SW 1271 (cell line): ENCODE data around the gene KRT83.

ENCODE experiments used
- DNase-seq, 2 experiments: peaks; one replicate each; lab custom pipeline; 2025; lab: John Stamatoyannopoulos, UW

Gene KRT83

GRCh38 chr12:52320784-52321400 lies at the start of gene KRT83:
Gene KRT83, minus strand, starts transcription at chr12:52321398. Its CDS starts 63 bp downstream, at chr12:52321335.
- no peak for DNase-seq

- DNase-seq, result no peak
These were observed 48.6 kb upstream of the KRT83 start for GRCh38 chr12:52369809-52370208.

GRCh38 chr12:52369211-52369610 lies 48.0 kb upstream of the KRT83 start:
- no peak for DNase-seq

- no peak for DNase-seq
These were observed 47.3 kb upstream of the KRT83 start for GRCh38 chr12:52368508-52368907.

- no peak for DNase-seq
These were observed 46.7 kb upstream of the KRT83 start for GRCh38 chr12:52367876-52368275.

- DNase-seq, result no peak
These were observed 45.7 kb upstream of the KRT83 start, which contains the start of gene KRT85 for GRCh38 chr12:52366738-52367485. Gene KRT85, minus strand, starts transcription at chr12:52367481. Its CDS starts 76 bp downstream, at chr12:52367405.

GRCh38 chr12:52364901-52365489 lies 43.8 kb upstream of the KRT83 start:
- no peak for DNase-seq

GRCh38 chr12:52364061-52364460 lies 42.9 kb upstream of the KRT83 start:
- DNase-seq, result no peak

- no peak for DNase-seq
These were observed 42.0 kb upstream of the KRT83 start for GRCh38 chr12:52363111-52363679.

GRCh38 chr12:52362118-52362726 lies 41.0 kb upstream of the KRT83 start:
- peak in 1 of 2 experiments; percentile 8 for DNase-seq

- no peak for DNase-seq
These were observed 40.4 kb upstream of the KRT83 start for GRCh38 chr12:52361553-52361952.

GRCh38 chr12:52360663-52361271 lies 39.6 kb upstream of the KRT83 start:
- no peak for DNase-seq

- DNase-seq, result no peak
These were observed 39.0 kb upstream of the KRT83 start for GRCh38 chr12:52360106-52360662.

- no peak for DNase-seq
These were observed 38.4 kb upstream of the KRT83 start for GRCh38 chr12:52359621-52360061.

- no peak for DNase-seq
These were observed 37.6 kb upstream of the KRT83 start for GRCh38 chr12:52358575-52359350.

- DNase-seq, result no peak
These were observed 35.8 kb upstream of the KRT83 start for GRCh38 chr12:52356762-52357580.

- no peak for DNase-seq
These were observed 35.0 kb upstream of the KRT83 start for GRCh38 chr12:52356031-52356761.

GRCh38 chr12:52355176-52355575 lies 34.0 kb upstream of the KRT83 start:
- DNase-seq, result no peak

GRCh38 chr12:52354200-52354599 lies 33.0 kb upstream of the KRT83 start:
- no peak for DNase-seq
